HL-60 (cell line): ENCODE results near the gene PSMB7.

Experiments
- DNase-seq, 2 experiments: peaks; one replicate each; pipeline ENCODE4 v3.0.0-alpha.2; 2010 to 2020; ENCODE audit warnings: low read depth in 1 of 2, low spot score in 1 of 2
- H3K27ac ChIP-seq: fragments of 250-450 bp; sonication (Bioruptor Pico); replicated peaks from 2 replicates; pipeline ENCODE4 v1.5.1; 2020; ENCODE audit warnings: mild to moderate bottlenecking, moderate library complexity
- H3K27me3 ChIP-seq: fragments of 250-450 bp; sonication (Bioruptor Pico); 2 replicates; pipeline ENCODE4 v1.5.1; 2021; ENCODE audit warnings: mild to moderate bottlenecking, moderate library complexity; ENCODE audit not compliant: insufficient read depth, poor library complexity, severe bottlenecking
- H3K4me3 ChIP-seq: replicated peaks from 2 replicates; pipeline ENCODE4 v1.5.1; 2011; ENCODE audit warnings: mild to moderate bottlenecking, control low read depth, low read length; ENCODE audit not compliant: insufficient read depth
- CTCF ChIP-seq: IDR thresholded peaks from one replicate; pipeline ENCODE4 v1.5.1; 2011; ENCODE audit warnings: low read length, control low read depth, inconsistent platforms; ENCODE audit not compliant: insufficient read depth
- GABPA ChIP-seq: IDR thresholded peaks from 2 replicates; pipeline ENCODE4 v1.6.1; 2012; ENCODE audit warnings: low read depth
- POLR2AphosphoS5 ChIP-seq: IDR thresholded peaks from 2 replicates; pipeline ENCODE4 v1.6.1; 2012; ENCODE audit warnings: low read depth
- REST ChIP-seq: IDR thresholded peaks from 2 replicates; pipeline ENCODE4 v1.6.1; 2012; ENCODE audit warnings: low read depth; ENCODE audit not compliant: insufficient replicate concordance
- SPI1 ChIP-seq: IDR thresholded peaks from 2 replicates; pipeline ENCODE4 v1.6.1; 2012; ENCODE audit warnings: low read depth, mild to moderate bottlenecking, borderline replicate concordance

PSMB7 gene

GRCh38 chr9:124423155-124423554 is 7.9 kb upstream of the PSMB7 start:
- no peak for DNase-seq
- no peak for TF ChIP-seq CTCF
- no peak overlapping the region for H3K4me3 ChIP-seq

DNA sequence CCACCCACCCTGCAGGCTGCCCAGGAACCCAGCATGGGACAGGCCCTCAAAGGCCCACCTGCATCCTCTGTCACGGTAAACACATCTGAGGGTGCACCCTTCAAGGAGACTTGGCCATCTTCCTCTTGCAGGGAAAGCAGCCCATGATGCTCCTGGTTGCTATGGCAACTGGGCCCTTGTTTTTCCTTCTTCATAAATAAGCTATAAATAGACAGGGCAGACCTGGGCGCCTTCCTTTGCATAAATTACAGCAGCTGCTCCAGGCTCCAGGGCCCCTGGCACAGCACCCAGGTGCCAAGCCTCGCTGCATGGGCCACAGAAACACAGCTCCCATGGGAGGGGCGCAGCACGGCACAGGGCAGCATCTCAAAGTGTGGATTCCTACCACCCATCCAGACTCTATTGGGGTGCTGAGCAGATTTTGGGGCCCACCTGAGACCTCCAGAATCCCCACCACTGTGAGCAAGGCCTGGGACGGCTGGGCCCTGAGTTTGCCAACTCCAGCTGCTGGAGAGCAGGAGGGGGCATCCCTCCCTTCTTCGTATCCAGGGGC is 5.8 kb upstream of the PSMB7 start:
- no peak for DNase-seq
- H3K27me3 ChIP-seq: peaks cover 2% of the 10 kb centered on the region
- no peak overlapping the region for H3K4me3 ChIP-seq

More at GRCh38 chr9:124423155-124423554, 7.9 kb upstream of the PSMB7 start:
- peaks cover 2% of the 10 kb centered on the region for H3K27me3 ChIP-seq
- H3K27ac ChIP-seq: no peak overlapping the region

GRCh38 chr9:124419832-124420489 is 4.7 kb upstream of the PSMB7 start:
- TF ChIP-seq SPI1 (no peak), REST (no peak), CTCF (no peak), POLR2AphosphoS5 (no peak), GABPA (no peak)
- Histone ChIP-seq H3K27ac (no peak overlapping the region), H3K4me3 (no peak overlapping the region), H3K27me3 (peaks cover 2% of the 10 kb centered on the region)
- no peak for DNase-seq

More for the DNA sequence above, 5.8 kb upstream of the PSMB7 start:
- H3K27ac ChIP-seq: no peak overlapping the region
- TF ChIP-seq POLR2AphosphoS5 (no peak), CTCF (no peak), SPI1 (no peak), GABPA (no peak), REST (no peak)
